AG20443 (cell line): ENCODE measurements around the gene SPTBN5.

Experiments
- DNase-seq: peaks from one replicate; pipeline ENCODE4 v3.0.0; 2012; ENCODE audit warnings: low spot score, mixed read lengths

Gene SPTBN5

DNA sequence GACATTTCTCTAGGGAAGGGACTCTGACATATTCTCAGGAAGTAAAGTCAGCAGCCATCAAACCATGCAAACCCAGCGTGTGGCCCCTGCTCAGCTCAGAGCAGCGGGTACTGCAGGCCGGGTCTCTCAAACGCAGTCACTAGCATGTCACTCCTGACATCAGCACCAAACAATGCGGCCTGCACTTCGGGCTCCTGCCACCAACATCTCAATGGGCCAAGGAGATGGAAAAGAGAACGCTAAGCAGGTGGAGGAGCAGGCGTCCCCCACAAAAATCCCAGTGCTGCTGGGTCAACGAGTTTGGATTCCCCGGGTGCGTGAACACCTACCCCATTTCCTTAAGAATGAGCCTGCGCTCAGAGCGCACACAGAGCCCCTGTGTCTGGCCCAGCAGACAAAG is 9.9 kb upstream of the SPTBN5 start:
- no peak for DNase-seq

DNA sequence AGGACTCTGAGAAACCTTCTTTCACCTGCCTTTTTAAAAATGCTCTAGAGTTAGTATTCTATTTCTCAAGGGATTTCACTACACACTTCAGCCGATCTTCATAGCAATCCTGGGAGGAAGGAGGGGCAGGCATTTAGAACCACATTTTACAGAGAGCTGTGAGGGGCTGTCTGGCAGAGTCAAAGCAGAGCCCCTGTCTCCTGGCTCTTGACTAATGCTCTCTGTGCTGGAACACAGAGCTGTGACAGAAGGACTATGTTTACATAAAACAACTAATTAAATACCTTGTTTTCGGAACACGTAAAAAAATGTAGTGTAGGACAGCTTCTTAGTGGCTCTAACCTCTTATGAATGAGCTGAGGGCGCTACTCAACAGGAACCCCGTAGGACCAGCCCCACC is 7.6 kb upstream of the SPTBN5 start:
- DNase-seq = no peak

DNA sequence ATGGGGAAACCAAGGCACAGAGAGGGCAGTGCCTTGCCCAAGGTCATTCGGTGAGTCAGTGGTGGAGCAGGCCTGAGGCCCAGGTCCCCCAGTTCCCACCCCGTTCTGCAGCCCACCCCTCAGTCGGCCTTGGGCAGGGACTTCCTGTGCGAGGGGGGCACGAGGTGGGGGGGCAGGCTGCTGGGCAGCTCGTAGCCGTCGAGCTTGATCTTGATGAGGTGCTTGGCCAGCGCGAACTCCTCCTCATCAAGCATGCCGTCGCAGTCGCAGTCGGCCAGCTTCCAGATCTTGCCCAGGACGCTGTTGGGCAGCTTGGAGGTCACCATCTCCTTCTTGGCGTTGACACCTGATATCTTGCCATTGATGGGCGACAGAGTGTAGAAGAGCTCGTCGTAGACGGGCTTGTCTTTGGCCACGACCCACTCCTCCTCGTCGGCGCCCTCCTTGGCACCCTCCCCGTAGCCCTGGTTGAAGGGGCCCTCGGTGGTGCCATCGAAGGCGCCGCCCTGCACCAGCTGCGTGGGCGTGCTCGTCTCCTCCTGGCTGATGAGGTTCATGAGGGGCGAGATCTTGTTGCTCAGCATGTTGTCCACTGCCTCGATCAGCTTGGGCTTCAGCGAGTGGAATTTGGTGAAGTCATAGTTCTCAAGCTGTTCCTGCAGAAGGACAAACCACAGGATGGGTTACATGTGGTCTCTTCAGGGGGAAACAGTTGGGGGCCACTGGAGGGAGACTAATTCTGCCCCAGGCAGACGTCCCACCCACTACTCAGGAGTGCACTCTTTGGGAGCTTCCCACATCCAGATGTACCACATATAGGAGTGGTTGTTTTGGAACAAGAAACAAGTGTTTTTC is 6.9 kb upstream of the SPTBN5 start:
- no peak for DNase-seq

DNA sequence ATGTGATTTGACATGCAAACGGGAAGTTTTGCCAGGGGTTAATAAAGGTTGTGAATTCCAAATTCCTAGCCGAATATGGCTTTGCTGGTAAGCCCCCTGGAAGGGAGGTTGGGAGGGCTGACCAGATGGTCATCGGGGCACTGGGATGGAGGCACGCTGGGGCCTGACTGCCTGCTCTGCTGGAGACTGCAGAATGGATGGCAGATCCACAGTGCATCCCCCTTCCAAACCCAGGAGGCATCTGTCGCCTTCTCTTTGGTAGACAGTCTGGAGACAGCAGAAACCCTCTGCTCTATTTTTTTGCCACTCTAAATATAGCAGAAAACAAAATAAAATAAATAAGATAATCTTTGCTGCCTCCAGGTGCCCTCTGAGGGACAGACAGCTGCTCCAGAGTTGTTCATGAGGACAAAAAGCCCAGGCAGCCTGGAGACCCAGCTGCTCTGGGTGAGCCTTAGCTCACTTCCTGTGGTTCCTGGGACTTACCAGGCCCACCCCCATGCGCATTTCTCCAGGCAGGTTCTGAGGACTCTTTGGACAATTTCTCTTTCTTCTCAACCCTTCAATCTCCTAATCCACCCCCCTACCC is 6.1 kb upstream of the SPTBN5 start:
- no peak for DNase-seq

DNA sequence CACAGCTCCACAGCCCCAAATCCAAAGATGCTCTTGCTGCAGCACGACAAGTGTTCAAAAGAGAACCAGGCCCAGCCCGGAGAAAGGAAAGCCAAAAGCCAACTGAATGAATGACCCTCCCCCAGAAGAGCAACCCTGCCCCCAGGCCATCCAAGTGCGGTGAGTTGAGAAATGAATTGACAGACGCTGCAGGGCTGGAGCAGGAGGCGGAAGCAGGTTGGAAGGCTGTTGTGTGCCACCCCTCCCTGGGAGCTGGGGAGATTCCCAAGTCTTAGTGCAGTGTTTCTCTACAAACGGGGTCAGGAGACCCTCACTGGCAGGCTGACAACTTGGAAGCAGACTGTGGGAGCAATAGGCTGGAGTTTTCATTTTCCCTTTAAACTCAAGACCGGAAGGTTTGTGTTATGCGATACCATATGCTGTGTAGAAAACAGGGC is 3.5 kb upstream of the SPTBN5 start:
- DNase-seq = no peak

DNA sequence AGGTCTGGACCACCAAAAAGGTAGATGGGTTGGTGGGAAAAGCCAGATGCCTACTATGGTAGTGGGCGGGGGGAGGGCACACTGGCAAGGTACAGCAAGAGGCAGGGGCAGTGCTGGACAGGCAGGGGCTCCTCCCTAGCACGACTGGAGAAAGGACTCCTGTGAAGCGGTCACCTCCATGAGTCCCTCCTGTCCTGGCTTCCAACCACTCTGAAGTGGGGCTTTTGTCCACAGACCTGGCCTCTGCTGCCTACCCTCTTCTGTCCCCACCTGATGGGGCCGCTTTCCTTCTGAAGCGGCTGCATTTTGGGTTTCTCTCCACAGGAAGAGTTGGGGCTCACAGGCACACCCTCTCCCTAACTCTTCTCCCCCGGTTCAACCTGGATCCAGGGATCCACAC is 2.7 kb upstream of the SPTBN5 start:
- DNase-seq = no peak

DNA sequence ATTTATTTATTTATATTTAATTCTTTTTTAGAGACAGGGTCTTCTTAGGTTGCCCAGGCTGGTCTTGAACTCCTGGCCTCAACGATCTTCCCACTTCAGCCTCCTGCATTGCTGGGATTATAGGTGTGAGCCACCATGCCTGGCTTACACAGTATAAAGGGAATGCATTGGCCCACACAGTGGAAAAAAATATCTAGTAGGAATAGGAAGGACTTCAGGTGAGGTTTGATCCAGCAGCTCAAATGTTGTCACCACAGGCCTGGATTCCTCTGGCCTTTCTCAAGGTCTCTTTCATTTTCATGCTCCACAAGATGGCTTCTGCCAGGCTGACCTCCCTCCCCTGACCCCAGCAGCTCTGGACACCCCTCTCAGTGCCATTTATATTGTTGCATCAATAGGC is 2.1 kb upstream of the SPTBN5 start:
- DNase-seq = no peak

DNA sequence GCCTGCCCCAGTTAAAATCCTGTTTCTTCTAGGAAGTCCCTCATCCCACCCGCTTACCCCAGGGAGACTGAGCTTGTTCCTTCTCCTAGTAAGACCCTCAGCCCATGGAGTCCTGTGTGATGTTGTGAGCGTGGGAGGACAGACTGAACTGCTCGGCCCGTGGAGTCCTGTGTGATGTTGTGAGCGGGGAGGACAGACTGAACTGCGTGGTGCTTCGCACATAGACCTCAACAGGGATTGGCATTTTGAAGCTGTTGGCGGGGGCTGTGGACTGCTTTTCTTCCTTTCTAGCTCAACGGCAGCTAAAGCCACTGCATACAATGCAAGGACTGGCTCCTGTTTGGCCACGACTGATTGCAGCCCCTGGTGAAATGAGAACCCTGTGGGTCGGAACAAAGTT is 1.6 kb upstream of the SPTBN5 start:
- no peak for DNase-seq

DNA sequence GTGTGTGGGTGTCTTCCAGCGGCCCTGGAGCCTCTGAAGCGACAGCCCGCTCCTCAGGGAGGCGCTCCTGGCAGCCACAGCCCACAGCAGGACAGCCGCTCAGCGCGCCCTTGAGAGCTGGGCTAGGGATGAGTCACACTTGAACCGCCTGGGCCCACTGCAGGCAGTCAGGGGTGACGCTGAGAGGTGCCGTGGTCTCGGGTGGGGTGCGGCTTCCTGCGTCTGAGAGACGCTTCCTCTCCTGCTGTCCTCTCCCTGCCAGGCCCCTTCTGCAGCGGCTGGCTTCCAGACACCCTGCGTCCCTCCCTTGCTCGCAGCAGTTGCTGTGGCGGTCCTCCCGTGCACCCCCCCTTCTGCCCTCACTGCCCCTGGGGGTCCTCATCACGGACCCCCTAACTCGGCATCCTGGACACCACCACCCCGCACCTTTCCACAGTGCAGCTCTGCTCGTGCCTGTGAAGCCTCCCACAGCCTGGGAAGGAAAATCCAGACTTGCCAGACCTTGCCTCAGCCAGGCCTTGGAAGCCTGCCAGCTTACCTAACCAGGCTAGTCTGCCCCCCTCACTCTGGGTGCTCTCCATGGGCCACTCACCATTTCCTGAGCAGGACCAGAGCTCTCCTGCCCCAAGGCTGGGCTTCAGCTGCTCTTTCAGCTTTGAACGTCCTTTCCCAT is 1.1 kb upstream of the SPTBN5 start:
- DNase-seq = peak; percentile 94

DNA sequence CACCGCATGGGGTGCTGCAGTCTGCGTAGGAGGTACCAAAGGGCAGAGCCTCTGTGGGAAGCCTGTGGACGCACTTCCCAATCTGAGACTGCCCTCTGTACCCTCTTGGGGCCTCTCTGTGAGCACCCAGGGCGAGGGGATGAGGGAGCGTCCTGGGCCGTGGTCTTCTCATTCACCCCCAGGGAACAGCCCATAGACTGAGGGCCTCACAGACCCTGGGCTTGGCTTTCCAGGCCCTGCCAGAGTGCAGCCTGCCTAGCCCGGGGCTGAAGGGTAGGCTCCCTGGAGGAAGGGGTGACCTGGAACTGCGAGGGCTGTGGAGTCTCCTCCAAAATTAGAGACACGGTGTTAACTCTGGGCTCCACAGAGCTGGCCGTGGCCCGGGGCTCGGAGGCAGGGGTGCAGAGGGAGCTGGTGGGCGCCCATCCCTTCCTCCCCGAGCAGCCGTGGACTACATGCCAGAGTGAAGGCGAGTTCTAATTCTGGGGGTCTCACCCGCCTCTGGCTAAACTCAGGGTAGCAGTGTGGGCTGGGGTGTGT is 468 bp upstream of the SPTBN5 start:
- DNase-seq = no peak

DNA sequence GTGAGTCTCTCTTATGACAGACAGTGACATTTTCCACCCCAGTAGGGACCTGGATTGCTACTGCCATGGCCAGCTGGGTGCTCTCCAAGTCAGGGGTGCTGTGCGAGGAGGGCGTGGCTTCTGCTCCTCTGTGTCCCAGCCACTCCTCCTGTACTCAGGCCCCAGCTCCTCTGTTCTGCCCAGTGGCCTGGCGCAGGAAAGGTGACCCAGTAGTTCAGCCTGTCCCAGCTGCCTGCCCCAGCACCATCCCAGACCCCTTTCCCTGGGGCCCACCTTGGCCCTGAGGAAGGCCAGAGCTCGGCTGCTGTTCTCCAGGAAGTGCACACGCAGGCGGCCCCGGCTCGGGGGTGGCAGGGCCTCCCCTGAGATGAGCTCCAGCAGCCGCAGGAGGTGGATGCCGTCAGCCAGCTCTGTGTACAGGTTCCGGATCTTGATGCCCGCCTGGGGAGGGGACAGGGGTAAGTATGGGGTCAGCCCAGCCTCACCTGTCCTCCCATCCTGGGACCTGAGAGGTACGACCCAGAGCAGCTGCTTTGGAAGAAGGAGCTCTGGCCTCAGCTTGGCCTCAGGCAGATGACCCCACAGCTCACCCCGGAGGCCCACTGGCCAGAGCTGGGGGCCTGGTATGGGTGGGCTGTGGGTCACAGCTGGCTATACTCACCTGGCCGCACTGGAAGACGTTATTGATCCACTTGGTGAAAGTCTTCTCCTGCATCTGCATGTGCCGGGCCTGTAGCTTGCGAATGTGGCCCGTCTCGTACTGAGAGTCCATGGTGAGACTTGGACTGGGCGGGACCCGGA is 1.0 kb downstream of the SPTBN5 start:
- DNase-seq = no peak

DNA sequence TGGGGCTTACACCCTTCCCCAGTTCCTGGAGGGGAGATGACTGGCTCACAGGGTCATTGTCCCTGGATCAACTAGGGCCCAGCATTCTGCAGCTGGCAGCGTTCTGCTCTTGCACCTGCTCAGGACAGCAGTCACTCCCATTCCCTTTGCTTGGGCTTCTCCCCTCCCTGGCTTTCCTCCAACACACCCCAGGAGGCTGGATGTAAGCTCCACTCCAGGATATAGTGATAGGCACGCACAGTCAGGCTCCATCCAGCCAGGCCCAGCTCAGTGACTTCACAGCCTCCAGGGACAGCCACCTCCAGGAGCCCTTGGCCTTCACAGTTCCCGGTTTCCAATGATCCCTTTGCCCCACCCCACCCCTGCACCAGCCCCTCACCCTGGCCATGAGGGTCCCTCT is 1.9 kb downstream of the SPTBN5 start:
- DNase-seq = no peak

DNA sequence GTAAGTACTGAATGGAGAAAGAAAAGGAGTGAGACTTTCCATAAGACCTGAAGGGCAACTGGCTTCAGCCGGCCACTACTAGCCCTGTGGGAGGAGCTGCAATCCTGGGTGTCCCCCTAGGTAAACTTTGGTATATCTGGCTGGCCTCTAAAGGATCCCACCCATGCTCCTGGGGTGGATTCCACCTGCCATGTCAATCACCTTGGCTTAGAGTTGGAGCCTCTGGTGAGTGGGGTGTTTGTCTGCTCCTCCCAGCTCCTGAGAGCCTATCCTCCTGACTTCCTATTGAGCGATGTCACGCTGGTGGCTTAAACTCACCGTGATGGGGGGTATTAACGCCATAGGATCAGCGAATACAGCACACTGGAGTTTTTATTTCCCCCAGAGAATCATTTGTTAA is 2.6 kb downstream of the SPTBN5 start:
- DNase-seq = no peak

DNA sequence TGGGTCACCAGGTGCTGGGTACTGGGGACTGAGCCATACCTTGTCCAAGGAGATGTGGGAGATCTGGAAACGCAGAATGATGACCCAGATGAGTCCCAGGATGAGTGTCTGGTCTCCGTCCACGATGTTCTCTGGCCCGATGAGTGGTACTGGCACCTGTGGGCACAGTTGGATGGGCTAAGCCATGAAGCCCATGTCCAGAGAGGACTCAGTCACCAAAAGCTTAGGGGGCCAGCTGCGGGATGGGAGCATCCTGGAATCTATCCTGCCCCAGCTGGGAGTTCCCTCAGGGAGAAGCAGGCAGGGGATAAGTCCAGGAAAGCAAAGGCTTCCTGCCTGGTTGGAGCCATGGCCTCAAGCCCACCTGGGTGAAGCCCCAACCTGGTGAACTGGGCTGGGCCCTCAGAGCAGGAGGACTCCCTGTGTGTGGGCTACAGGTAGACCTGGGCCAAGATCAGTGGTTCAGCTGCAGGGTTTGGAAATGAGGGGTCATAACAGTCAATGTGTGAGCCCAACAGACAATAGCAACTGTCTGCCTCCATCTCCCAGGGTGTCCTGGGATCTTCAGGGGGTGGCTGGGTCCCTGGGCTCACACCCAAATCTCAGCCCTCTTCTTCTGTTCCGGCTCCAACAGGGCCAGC is 3.7 kb downstream of the SPTBN5 start:
- DNase-seq = no peak

DNA sequence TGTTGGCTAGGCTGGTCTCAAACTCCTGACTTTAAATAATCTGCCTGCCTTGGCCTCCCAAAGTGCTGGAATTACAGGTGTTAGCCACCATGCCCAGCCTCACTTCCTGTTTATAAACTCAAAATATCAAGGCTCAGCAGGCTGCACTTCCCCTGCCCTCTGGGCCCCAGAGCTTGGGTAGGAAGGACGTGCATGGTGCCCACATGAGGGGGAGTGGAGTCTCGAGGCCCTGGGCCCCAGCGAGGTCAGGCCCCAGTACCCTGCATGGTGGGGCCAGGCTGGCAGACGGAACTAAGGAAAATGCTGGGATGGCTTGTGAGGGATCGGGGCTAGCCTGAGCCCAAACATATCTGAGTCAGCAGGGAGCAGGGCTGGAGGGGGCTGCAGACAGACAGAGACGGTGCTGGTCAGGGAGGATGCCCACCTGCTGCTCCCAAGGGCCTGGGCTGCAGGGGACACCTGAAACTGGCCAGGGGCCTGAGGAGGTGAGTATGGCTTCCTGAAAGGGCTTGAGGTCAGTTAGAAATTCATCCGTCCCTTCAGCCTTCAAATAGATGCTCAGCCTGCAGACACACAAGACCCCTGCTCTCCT is 5.1 kb downstream of the SPTBN5 start:
- no peak for DNase-seq

DNA sequence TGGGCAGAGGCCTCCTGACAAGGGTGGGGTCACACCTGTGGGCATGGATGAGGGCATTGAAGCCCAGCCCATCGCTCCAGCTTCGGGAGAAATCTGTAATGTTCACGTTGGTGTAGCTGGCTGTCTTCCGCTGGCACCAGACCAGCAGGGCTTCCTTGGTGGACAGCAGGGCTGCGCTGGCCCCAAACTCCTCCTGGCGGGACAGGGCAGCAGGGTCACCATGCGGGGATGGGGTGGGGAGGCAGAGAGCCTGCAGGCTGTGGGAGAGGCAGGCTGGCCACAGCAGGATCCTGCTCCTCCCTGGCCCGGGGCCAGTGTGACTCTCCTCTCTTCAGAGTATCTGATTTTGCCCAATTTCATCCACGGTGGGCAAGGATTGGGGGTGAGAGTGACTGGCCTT is 6.0 kb downstream of the SPTBN5 start:
- DNase-seq = no peak

DNA sequence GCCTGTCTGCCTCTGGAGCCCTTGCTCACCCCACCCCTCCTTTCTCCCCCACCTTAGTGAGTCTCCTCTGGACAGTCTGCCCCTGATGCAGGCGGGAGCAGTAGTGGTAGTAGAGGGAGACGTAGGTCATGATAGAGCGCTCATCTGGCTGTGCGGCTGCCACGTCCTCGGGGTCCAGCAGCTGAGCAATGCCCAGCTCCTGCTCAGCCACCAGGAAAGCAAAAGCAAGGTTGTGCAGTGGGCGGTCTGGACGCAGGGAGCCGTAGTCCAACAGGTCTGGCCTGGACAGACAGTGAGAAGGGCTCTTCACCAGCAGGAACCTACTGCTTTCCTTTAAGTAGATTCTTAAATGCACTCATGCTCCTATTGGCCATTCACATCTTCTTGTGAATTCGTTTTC is 6.7 kb downstream of the SPTBN5 start:
- DNase-seq = no peak

DNA sequence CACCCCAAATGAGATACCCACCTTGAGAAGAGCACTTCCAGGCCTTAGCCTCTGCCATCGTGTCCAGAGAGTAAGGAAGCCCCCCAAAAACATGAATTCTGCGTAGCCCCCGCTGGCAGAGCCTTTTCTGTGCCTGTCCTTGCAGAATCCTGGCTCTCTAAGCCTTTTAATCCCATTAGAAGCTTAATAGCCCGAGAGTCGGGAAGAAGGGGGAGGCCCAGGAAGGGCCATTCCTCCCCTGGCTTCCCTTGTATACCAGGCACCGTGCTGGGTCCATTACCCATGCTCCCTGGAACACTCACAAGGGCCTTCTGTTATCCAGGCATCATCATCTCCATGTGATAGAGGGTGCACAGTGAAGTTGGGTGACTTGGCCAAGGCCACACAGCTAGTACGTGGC is 7.1 kb downstream of the SPTBN5 start:
- no peak for DNase-seq

DNA sequence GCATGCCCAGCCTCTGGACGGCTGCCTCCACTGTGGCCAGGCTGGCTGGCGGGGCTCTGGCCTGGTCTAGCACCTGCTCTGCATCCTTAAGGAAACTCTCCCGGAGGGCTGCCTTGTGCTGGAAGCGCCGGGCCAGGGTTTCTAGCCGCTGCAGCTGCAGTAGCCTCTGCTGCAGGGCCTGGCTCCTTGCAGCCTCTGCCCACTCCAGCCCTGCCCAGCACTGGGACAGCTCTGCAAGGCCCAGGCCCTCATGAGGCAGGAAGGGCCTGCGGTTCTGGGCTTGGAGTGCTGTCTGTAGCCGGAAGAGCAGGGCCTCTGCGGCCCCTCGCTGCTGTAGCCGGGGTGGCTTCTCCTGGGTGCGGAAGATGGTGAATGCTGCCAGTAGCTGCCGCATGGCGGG is 8.0 kb downstream of the SPTBN5 start:
- no peak for DNase-seq

DNA sequence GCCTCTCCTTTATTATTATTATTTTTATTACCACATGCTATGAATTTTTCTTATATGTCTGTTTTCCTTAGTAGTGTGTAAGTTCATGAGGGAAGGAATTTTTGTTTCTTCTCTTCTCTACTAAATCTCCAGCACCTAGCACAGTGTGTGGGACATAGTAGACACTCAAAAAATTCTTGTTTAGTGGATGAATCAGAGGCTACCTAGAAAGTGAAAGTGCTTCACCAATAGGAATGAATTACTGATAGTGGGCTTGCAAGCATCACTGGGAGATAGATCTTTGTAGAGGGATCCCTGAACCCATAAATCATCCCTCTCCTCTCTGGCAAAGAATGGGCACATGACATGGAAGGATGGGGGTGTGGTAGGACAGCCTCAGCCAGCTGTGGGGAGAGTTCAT is 8.5 kb downstream of the SPTBN5 start:
- no peak for DNase-seq

DNA sequence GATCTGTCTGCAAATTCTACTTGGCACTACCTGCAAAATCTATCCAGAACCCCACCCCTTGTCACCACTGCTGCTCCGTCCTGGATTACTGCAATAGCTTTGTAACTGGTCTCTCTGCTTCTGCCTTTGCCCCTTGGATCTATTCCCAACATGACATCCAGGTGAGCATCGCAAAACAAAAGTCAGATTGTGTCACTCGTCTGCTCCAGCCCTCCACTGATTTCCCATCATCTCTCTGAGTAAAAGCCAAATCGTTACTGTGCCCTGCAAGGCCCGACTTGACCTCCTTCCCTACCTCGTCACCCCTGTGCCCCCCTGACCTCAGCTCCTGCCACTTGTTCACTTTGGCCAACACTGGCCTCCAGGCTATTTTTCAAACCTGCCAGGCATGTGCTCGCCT is 9.4 kb downstream of the SPTBN5 start:
- no peak for DNase-seq

DNA sequence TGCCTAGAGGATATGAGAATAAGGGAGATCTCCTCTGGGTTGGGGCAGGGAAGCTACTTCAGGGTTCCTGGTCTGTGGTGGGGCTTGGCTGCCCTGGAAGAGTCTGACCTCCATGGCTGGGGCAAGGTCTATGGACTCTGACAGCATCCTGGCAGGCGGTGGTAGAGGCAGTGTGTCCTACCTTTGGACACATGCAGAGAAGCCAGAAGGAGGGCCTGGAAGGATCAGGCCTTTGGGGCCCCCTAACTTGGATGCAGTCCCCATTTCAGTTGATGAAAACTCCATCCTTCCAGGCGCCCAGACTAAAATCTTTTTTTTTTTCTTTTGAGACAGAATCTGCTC is 10.4 kb downstream of the SPTBN5 start:
- no peak for DNase-seq
